GM18526 (cell line): ENCODE data around the gene METTL21A.

Experiments used
- POLR2A ChIP-seq: IDR thresholded peaks from 3 replicates; pipeline ENCODE4 v1.6.1; 2011; ENCODE audit not compliant: insufficient read length; ENCODE audit errors: extremely low read depth

Gene METTL21A

GRCh38 chr2:207632575-207633493 lies 7.6 kb upstream of the METTL21A start:
- TF ChIP-seq POLR2A = no peak

- no peak for TF ChIP-seq POLR2A
Measured at GRCh38 chr2:207630491-207630890, 5.3 kb upstream of the METTL21A start.

GRCh38 chr2:207629553-207629952 lies 4.4 kb upstream of the METTL21A start:
- TF ChIP-seq POLR2A = no peak

GRCh38 chr2:207624185-207625013 lies 795 bp downstream of the METTL21A start:
- peak; percentile 75 for TF ChIP-seq POLR2A

- no peak for TF ChIP-seq POLR2A
Measured at GRCh38 chr2:207621501-207622039, 3.6 kb downstream of the METTL21A start.

GRCh38 chr2:207619764-207620203 lies 5.4 kb downstream of the METTL21A start:
- TF ChIP-seq POLR2A = no peak

GRCh38 chr2:207617011-207617671 lies 8.1 kb downstream of the METTL21A start:
- no peak for TF ChIP-seq POLR2A

GRCh38 chr2:207616185-207616584 lies 9.0 kb downstream of the METTL21A start:
- TF ChIP-seq POLR2A = no peak

GRCh38 chr2:207614824-207615223 lies 10.4 kb downstream of the METTL21A start:
- no peak for TF ChIP-seq POLR2A

GRCh38 chr2:207612714-207613113 lies 12.5 kb downstream of the METTL21A start:
- TF ChIP-seq POLR2A = no peak

- no peak for TF ChIP-seq POLR2A
Measured at GRCh38 chr2:207606829-207607228, 18.4 kb downstream of the METTL21A start.

- no peak for TF ChIP-seq POLR2A
Measured at GRCh38 chr2:207606399-207606798, 18.8 kb downstream of the METTL21A start.

- TF ChIP-seq POLR2A = no peak
Measured at GRCh38 chr2:207603486-207603885, 21.7 kb downstream of the METTL21A start.

- TF ChIP-seq POLR2A = no peak
Measured at GRCh38 chr2:207601774-207602173, 23.4 kb downstream of the METTL21A start.

- no peak for TF ChIP-seq POLR2A
Measured at GRCh38 chr2:207600231-207600630, 25.0 kb downstream of the METTL21A start.
